ENCODE results near the gene HSPA14.
"Not testable (repeated sequence)": the region's sequence is repeated elsewhere in the genome, so short reads cannot be mapped to it uniquely, and the experiment has no call there.

The HSPA14 gene

GRCh38 chr10:14810969-14811953 lies 26.8 kb upstream of the HSPA14 start:
- DNase-seq (ENCODE audit: low read depth, low spot score), result no peak
- TF ChIP-seq, protein P1, sequence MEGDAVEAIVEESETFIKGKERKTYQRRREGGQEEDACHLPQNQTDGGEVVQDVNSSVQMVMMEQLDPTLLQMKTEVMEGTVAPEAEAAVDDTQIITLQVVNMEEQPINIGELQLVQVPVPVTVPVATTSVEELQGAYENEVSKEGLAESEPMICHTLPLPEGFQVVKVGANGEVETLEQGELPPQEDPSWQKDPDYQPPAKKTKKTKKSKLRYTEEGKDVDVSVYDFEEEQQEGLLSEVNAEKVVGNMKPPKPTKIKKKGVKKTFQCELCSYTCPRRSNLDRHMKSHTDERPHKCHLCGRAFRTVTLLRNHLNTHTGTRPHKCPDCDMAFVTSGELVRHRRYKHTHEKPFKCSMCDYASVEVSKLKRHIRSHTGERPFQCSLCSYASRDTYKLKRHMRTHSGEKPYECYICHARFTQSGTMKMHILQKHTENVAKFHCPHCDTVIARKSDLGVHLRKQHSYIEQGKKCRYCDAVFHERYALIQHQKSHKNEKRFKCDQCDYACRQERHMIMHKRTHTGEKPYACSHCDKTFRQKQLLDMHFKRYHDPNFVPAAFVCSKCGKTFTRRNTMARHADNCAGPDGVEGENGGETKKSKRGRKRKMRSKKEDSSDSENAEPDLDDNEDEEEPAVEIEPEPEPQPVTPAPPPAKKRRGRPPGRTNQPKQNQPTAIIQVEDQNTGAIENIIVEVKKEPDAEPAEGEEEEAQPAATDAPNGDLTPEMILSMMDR (IDR thresholded peaks at IDR 0.05; ENCODE audit: insufficient read depth, low read length, missing control alignments), result no peak
- ChIA-PET CTCF (interaction anchor here (1.4 to 2.0 kb wide), 2 partner anchors 12 to 274 kb away, joined by 3 to 5 read pairs; no protein-coding TSS in a partner anchor), POLR2A (no interaction called here)
- H3K4me3 ChIP-seq (ENCODE audit: low read depth, low read length), result no peak overlapping the region

GRCh38 chr10:14812271-14812670 lies 25.8 kb upstream of the HSPA14 start:
- no peak overlapping the region for H3K4me3 ChIP-seq (ENCODE audit: low read depth, low read length)
- TF ChIP-seq, protein P1 (IDR thresholded peaks at IDR 0.05; ENCODE audit: insufficient read depth, low read length, missing control alignments), result no peak
- DNase-seq (ENCODE audit: low read depth, low spot score), result no peak
- CTCF ChIA-PET, result interaction anchor here (1.4 kb wide), 1 partner anchor 11 kb away, joined by 3 read pairs; no protein-coding TSS in a partner anchor
- POLR2A ChIA-PET, result no interaction called here

DNA sequence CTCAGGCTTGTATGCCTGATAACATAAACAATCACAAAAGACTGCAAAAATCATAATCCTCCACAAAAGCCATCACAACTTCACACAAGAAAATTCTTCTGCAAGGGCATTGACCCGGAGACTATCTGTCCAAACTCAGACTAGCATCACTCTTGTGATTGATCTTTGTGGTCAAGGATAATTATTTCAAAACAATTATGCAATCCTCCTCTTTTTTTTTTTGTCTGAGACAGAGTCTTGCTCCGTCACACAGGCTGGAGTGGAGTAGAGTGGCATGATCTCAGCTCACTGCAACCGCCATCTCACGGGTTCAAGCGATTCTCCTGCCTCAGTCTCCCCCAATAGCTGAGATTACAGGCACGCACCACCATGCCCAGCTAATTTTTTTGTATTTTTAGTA lies 22.4 kb upstream of the HSPA14 start:
- CTCF ChIA-PET, result interaction anchor here (0.8 to 1.4 kb wide), 2 partner anchors 279 to 317 kb away, joined by 3 read pairs; no protein-coding TSS in a partner anchor
- POLR2A ChIA-PET, result no interaction called here
- DNase-seq (ENCODE audit: low read depth, low spot score), result no peak
- TF ChIP-seq, protein P1 (IDR thresholded peaks at IDR 0.05; ENCODE audit: insufficient read depth, low read length, missing control alignments), result no peak
- H3K4me3 ChIP-seq (ENCODE audit: low read depth, low read length), result no peak overlapping the region

DNA sequence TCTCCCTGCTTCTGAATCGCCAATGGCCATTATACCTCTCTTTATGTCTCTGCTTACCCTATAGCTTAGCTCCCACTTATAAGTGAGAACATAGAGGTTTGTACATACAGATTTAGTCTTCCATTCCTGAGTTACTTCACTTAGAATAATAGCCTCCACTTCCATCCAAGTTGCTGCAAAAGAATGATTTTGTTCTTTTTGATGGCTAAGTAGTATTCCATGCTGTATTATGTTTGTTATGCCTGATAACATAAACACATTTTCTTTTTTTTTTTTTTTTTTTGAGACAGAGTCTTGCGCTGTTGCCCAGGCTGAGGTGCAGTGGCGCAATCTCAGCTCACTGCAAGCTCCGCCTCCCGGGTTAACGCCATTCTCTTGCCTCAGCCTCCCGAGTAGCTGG lies 21.4 kb upstream of the HSPA14 start:
- H3K4me3 ChIP-seq (ENCODE audit: low read depth, low read length); DNase-seq (ENCODE audit: low read depth, low spot score); POLR2A ChIA-PET: not testable (repeated sequence)
- CTCF ChIA-PET, result interaction anchor here (0.6 kb wide), 1 partner anchor 620 kb away, joined by 3 read pairs; no protein-coding TSS in a partner anchor

- ChIA-PET POLR2A (no interaction called here), CTCF (interaction anchor here (1.3 to 1.5 kb wide), 5 partner anchors 11 to 321 kb away, joined by 4 to 6 read pairs (median 5); no protein-coding TSS in a partner anchor)
- H3K4me3 ChIP-seq (ENCODE audit: low read depth, low read length), result no peak overlapping the region
- TF ChIP-seq, protein P1 (IDR thresholded peaks at IDR 0.05; ENCODE audit: insufficient read depth, low read length, missing control alignments), result no peak
- DNase-seq (ENCODE audit: low read depth, low spot score), result peak; percentile 41
Observed at GRCh38 chr10:14820010-14820774, 17.9 kb upstream of the HSPA14 start.

DNA sequence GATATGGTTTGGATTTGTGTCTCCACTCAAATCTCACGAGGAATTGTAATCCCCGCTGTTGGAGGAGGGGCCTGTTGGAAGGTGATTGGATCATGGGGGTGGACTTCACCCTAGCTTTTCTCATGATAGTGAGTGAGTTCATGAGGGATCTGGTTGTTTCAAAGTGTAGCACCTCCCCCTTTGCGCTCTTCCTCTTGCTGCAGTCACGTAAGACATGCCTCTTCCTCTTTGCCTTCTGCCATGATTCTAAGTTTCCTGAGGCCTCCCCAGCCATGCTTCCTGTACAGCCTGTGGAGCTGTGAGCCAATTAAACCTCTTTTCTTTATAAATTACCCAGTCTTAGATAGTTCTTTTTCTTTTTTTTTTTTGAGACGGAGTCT lies 17.3 kb upstream of the HSPA14 start:
- no peak for DNase-seq (ENCODE audit: low read depth, low spot score)
- TF ChIP-seq, protein P1 (IDR thresholded peaks at IDR 0.05; ENCODE audit: insufficient read depth, low read length, missing control alignments), result no peak
- POLR2A ChIA-PET, result no interaction called here
- CTCF ChIA-PET, result interaction anchor here (0.6 to 1.5 kb wide), 3 partner anchors 281 to 370 kb away, joined by 3 to 6 read pairs (median 4); no protein-coding TSS in a partner anchor
- no peak overlapping the region for H3K4me3 ChIP-seq (ENCODE audit: low read depth, low read length)
